Endothelial cell of umbilical vein (primary cell): ENCODE results near the gene FEM1C. TPM values are rescaled to one million over a fixed set of nuclear protein-coding genes. Genes with fewer than 3 reads are reported as not detected.

ENCODE experiments used
- BruUV-seq: library from RNA; stranded (reverse); fragments of 400-500 nt; replicated peaks from 2 replicates; lab custom pipeline; 2021; lab: Mats Ljungman, UMichigan
- CTCF ChIA-PET: fragments of 300-600, 350-600 bp; sonication (Branson Sonifier 250); formaldehyde crosslinking; loops from one replicate; lab custom pipeline; 2021; ENCODE audit warnings: antibody characterized with exemption, inconsistent platforms; lab: Charles Lee
- POLR2A ChIA-PET: fragments of 300-600, 350-600 bp; sonication (Branson Sonifier 250); formaldehyde crosslinking; loops from one replicate; lab custom pipeline; 2021; ENCODE audit warnings: antibody characterized with exemption, inconsistent platforms; lab: Charles Lee
- DNase-seq: peaks from one replicate; pipeline ENCODE4 v3.0.0-alpha.2; 2011; ENCODE audit warnings: low read depth, low spot score
- FAIRE-seq: peaks from 2 replicates; lab custom pipeline; 2011; peaks lifted over from hg19 to GRCh38; lab: Jason Lieb, UNC
- H2AFZ ChIP-seq: 2 replicates; pipeline ENCODE4 v1.6.0; 2012; ENCODE audit warnings: low read depth, low read length, control low read depth, inconsistent platforms
- H3K27ac ChIP-seq: 2 replicates; pipeline ENCODE4 v1.5.1; 2011; ENCODE audit warnings: low read depth, mild to moderate bottlenecking, control low read depth, low read length, moderate library complexity; ENCODE audit not compliant: insufficient read depth
- H3K27me3 ChIP-seq, 2 experiments: 2 replicates each; pipeline versions ENCODE4 v1.6.0 to v1.6.1; 2011; ENCODE audit warnings: low read length in 2 of 2, mixed read lengths in 1 of 2; ENCODE audit not compliant: control insufficient read depth in 2 of 2, insufficient read depth in 2 of 2
- H3K36me3 ChIP-seq, 2 experiments: 2 replicates in 1 of 2; 3 replicates in 1 of 2; pipeline ENCODE4 v1.5.1; 2011; ENCODE audit warnings: low read length in 2 of 2, mild to moderate bottlenecking in 1 of 2, moderate library complexity in 1 of 2; ENCODE audit not compliant: control insufficient read depth in 2 of 2, insufficient read depth in 2 of 2; ENCODE audit errors: extremely low read depth in 1 of 2
- H3K4me1 ChIP-seq: 3 replicates; pipeline ENCODE4 v1.5.1; 2011; ENCODE audit warnings: mild to moderate bottlenecking, low read length; ENCODE audit not compliant: control insufficient read depth, insufficient read depth; ENCODE audit errors: extremely low read depth
- H3K4me2 ChIP-seq: 2 replicates; pipeline ENCODE4 v1.6.1; 2011; ENCODE audit warnings: low read length, control low read depth, mixed read lengths; ENCODE audit not compliant: insufficient read depth
- H3K4me3 ChIP-seq, 3 experiments: fragments of 200-600 bp in 1 of 3; sonication (generic), shearing (Covaris generic) in 1 of 3; replicated peaks in 1 of 3; 2 replicates each; pipeline ENCODE4 v1.5.1; 2011 to 2016; ENCODE audit warnings: control low read depth in 3 of 3, low read length in 3 of 3, mild to moderate bottlenecking in 2 of 3, inconsistent platforms in 1 of 3, low read depth in 1 of 3, moderate library complexity in 1 of 3; ENCODE audit not compliant: insufficient read depth in 1 of 3
- H3K79me2 ChIP-seq: 2 replicates; pipeline ENCODE4 v1.6.0; 2012; ENCODE audit warnings: low read length, inconsistent platforms; ENCODE audit not compliant: control insufficient read depth, insufficient read depth
- H3K9ac ChIP-seq: replicated peaks from 2 replicates; pipeline ENCODE3; 2011; ENCODE audit warnings: low read length, control low read depth; ENCODE audit not compliant: insufficient read depth; ENCODE audit errors: extremely low read depth
- H3K9me1 ChIP-seq: replicated peaks from 3 replicates; pipeline ENCODE4 v1.6.0; 2011; ENCODE audit warnings: mild to moderate bottlenecking, low read length; ENCODE audit not compliant: control insufficient read depth, insufficient read depth; ENCODE audit errors: extremely low read depth
- H3K9me3 ChIP-seq: replicated peaks from 2 replicates; pipeline ENCODE4 v1.5.1; 2012; ENCODE audit warnings: low read length, inconsistent platforms; ENCODE audit not compliant: control insufficient read depth, insufficient read depth
- H4K20me1 ChIP-seq: replicated peaks from 2 replicates; pipeline ENCODE3; 2011; ENCODE audit warnings: mild to moderate bottlenecking, low read length; ENCODE audit not compliant: control insufficient read depth, insufficient read depth; ENCODE audit errors: extremely low read depth
- EZH2 ChIP-seq: IDR thresholded peaks from 2 replicates; pipeline ENCODE4 v1.6.1; 2012; ENCODE audit warnings: borderline replicate concordance, low read depth, mild to moderate bottlenecking, moderate library complexity, low read length, inconsistent platforms; ENCODE audit not compliant: severe bottlenecking
- FOS ChIP-seq: IDR thresholded peaks from 2 replicates; pipeline ENCODE4 v1.6.1; 2011; ENCODE audit warnings: mild to moderate bottlenecking, low read length, moderate library complexity, borderline replicate concordance; ENCODE audit not compliant: insufficient read depth
- GATA2 ChIP-seq: IDR thresholded peaks from 2 replicates; pipeline ENCODE4 v1.7.0; 2011; ENCODE audit warnings: low read depth, mild to moderate bottlenecking, moderate library complexity, mixed read lengths, low read length; ENCODE audit not compliant: insufficient read length, insufficient read depth
- JUN ChIP-seq: IDR thresholded peaks from 2 replicates; pipeline ENCODE4 v1.6.1; 2011; ENCODE audit warnings: borderline replicate concordance, low read depth; ENCODE audit not compliant: insufficient read length, insufficient read depth
- MYC ChIP-seq: IDR thresholded peaks from one replicate; pipeline ENCODE4 v1.6.1; 2011; ENCODE audit warnings: mild to moderate bottlenecking, low read depth, low read length
- POLR2A ChIP-seq: IDR thresholded peaks from 2 replicates; pipeline ENCODE4 v1.6.1; 2012; ENCODE audit warnings: low read depth, mild to moderate bottlenecking, control low read depth, low read length
- POLR2AphosphoS5 ChIP-seq: IDR thresholded peaks from 2 replicates; pipeline ENCODE4 v1.6.1; 2012; ENCODE audit warnings: low read depth, mild to moderate bottlenecking, control low read depth, low read length, moderate library complexity; ENCODE audit not compliant: insufficient read depth
- dilution Hi-C: fragments of 300-500 bp; cut with MboI; formaldehyde crosslinking; loops from one replicate; pipeline ENCODE4 v1.15.0; 2019; ENCODE audit warnings: low sequenced_read_pairs; ENCODE audit not compliant: extremely low pct_ligation_motif_present
- intact Hi-C: fragments of 100-400 bp; cut with micrococcal nuclease; formaldehyde crosslinking; loops from one replicate; pipeline ENCODE4 v1.10.0; 2022
- polyA plus RNA-seq, 4 experiments: library from polyadenylated mRNA; depleted of rRNA in 3 of 4; stranded (reverse) in 3 of 4; unstranded in 1 of 4; fragments of >200 nt; gene quantifications; 2 replicates each; pipeline versions ENCODE4 v1.2.1 to v1.2.3, GENCODE V29; 2011 to 2012; ENCODE audit warnings: missing spikeins in 1 of 4
- total RNA-seq: library from RNA; stranded (reverse); gene quantifications from 2 replicates; pipeline ENCODE4 v1.2.3, GENCODE V29; 2021
- TF ChIP-seq, protein P1 (sequence below): IDR thresholded peaks from 2 replicates; pipeline ENCODE4 v1.6.1; 2011; ENCODE audit not compliant: insufficient read depth, insufficient read length
- TF ChIP-seq, protein P2 (sequence below), 2 donors: IDR thresholded peaks; 1 replicate in 1 of 2; 2 replicates in 1 of 2; pipeline ENCODE4 v1.5.1; 2011; ENCODE audit warnings: low read length in 2 of 2, mild to moderate bottlenecking in 2 of 2, moderate library complexity in 2 of 2, control low read depth in 1 of 2, inconsistent platforms in 1 of 2, low read depth in 1 of 2; ENCODE audit not compliant: insufficient read depth in 1 of 2; ENCODE audit errors: extremely low read depth in 1 of 2

Gene FEM1C
- total and polyA plus RNA-seq, 2 donors (not counting 3 experiments of a cell fraction or from before 2014, with no cell fraction given) = 6.2 to 16.0 TPM

DNA sequence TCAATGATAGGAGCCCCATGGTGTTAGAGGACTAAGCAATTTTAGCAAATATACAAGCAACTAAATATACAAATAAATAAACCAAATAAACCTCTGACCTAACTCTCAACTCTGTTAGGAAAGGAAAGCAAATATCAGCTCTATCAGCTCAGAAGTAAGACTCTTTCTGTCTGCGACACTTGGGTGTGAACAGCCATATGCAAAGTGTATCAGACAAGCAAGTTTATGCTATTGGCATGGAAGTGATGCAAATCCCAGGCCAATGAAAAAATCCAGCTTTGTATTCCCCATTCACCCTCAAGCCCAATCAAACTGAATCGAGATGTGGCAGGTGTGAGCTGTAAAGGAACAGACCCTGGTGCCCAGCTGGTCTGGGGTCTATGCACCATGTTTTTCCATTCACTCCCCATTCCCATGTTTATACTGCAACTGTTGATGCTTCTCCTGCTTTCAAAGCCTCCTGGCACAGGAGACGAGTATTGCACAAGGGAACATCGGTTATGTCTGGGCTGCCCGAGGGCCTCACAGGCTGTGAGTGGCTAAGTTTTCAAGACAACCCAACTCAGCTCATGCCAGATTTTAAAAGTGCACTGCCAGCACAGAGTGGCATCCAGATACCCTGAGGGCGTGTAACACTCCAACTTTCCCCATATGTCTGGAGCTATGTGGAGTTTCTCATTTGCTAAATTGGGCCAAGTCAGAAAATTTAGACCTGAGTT lies 73.1 kb downstream of the FEM1C start:
- intact Hi-C loops = no loop called here
- no peaks in the 10 kb centered on the region for H3K9me3 ChIP-seq
- ChIA-PET CTCF (interaction anchor here (0.6 kb wide), 1 partner anchor 51 kb away, joined by 4 read pairs; no protein-coding TSS in a partner anchor), POLR2A (no interaction called here)
- H3K27me3 ChIP-seq = no peaks in the 10 kb centered on the region
- no peaks in the 10 kb centered on the region for H4K20me1 ChIP-seq
- dilution Hi-C loops = no loop called here
- no peaks in the 10 kb centered on the region for H3K79me2 ChIP-seq
- BruUV-seq = no TSS peak
- H2AFZ ChIP-seq = no peak overlapping the region
- no peak for FAIRE-seq
- H3K9me1 ChIP-seq = no peaks in the 10 kb centered on the region
- TF ChIP-seq EZH2 (no peak), GATA2 (no peak), POLR2A (no peak), MYC (no peak), FOS (no peak), POLR2AphosphoS5 (no peak), JUN (no peak)
- TF ChIP-seq, protein P1, sequence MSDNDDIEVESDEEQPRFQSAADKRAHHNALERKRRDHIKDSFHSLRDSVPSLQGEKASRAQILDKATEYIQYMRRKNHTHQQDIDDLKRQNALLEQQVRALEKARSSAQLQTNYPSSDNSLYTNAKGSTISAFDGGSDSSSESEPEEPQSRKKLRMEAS = no peak
- TF ChIP-seq, protein P2, sequence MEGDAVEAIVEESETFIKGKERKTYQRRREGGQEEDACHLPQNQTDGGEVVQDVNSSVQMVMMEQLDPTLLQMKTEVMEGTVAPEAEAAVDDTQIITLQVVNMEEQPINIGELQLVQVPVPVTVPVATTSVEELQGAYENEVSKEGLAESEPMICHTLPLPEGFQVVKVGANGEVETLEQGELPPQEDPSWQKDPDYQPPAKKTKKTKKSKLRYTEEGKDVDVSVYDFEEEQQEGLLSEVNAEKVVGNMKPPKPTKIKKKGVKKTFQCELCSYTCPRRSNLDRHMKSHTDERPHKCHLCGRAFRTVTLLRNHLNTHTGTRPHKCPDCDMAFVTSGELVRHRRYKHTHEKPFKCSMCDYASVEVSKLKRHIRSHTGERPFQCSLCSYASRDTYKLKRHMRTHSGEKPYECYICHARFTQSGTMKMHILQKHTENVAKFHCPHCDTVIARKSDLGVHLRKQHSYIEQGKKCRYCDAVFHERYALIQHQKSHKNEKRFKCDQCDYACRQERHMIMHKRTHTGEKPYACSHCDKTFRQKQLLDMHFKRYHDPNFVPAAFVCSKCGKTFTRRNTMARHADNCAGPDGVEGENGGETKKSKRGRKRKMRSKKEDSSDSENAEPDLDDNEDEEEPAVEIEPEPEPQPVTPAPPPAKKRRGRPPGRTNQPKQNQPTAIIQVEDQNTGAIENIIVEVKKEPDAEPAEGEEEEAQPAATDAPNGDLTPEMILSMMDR (IDR thresholded peaks at IDR 0.05; ENCODE audit: extremely low read depth in 1 of 2, insufficient read depth in 1 of 2, low read depth in 1 of 2, low read length in 2 of 2) = no peak
- no peaks in the 10 kb centered on the region for H3K4me1 ChIP-seq
- H3K36me3 ChIP-seq = no peaks in the 10 kb centered on the region
- DNase-seq = no peak
- no peak overlapping the region for H3K27ac ChIP-seq
- H3K4me3 ChIP-seq = no peak overlapping the region
- H3K4me2 ChIP-seq = no peak overlapping the region
- H3K9ac ChIP-seq = no peak overlapping the region
